ENCODE results near the gene USP2.

Gene USP2

GRCh38 chr11:119340335-119341221 lies 40.9 kb downstream of the USP2 start, which contains the start of gene C1QTNF5:
Gene C1QTNF5 (minus strand): TSS chr11:119340883. CDS start chr11:119340397, 486 bp downstream.
- DNase-seq: no peak

- peak; percentile 51 to 85 (median 65) for DNase-seq
These were observed 41.7 kb downstream of the USP2 start for GRCh38 chr11:119339589-119340334.

- no peak for DNase-seq
These were observed 42.4 kb downstream of the USP2 start for GRCh38 chr11:119338965-119339588.

GRCh38 chr11:119338318-119338890 lies 43.1 kb downstream of the USP2 start:
- DNase-seq: peak; percentile 72 to 86 (median 82)

DNA sequence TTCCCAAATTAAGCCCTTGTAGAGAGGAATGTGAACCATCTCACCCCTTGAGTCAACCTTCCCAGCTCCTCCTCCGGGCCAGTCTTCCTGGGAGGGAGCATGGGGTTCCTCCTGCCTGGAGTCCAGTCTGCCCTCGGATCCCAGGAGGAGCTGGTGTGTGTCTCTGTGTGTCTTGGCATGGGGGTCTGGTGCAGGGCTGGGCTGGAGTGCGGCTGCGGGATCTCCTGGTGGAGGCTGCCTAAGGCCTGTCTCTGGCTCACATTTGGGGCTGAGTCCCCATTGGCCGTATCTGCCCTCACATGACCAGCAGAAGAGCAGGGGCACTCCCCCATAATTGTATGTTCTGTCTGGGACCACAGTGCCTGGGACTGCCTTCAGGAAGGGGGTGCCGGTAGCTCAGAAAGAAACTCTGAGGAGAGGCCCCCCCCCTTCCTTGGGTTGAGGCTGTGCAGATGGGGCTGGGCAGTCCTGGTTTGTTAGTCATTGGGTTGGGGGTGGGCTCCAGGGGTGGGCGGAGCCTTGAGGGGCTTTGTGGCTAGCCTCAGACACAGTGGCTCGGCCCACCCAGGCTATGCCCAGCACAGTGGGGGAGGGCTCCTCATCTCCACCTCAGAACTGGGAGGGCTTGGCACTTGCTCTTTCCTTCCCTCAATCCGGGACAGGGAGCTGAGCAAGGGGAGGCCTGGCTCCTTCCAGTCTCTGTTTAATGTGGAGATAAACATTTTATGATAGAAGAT lies 43.7 kb downstream of the USP2 start:
- DNase-seq: no peak

GRCh38 chr11:119336744-119337469 lies 44.6 kb downstream of the USP2 start:
- no peak for DNase-seq

DNA sequence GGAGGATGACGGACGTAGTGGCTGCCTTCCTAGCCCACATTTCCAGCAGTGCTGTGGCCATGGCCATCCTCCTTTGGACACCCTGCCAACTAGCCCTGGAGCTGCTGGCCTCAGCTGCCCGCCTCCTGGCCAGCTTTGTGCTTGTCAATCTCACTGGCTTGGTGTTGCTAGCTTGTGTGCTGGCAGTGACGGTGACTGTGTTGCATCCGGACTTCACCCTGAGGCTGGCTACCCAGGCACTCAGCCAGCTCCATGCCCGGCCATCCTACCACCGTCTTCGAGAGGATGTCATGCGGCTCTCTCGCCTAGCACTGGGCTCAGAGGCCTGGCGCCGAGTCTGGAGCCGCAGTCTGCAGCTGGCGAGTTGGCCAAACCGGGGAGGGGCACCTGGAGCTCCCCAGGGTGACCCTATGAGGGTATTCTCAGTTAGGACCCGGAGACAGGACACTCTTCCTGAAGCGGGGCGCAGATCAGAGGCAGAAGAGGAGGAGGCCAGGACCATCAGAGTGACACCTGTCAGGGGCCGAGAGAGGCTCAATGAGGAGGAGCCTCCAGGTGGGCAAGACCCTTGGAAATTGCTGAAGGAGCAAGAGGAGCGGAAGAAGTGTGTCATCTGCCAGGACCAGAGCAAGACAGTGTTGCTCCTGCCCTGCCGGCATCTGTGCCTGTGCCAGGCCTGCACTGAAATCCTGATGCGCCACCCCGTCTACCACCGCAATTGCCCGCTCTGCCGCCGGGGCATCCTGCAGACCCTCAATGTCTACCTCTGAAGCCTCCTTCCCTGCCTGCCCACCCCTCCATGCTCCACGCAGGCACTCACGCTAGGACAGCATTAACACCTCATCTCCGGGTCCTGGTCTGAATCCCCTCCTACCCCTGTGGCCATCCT lies 45.6 kb downstream of the USP2 start:
- no peak for DNase-seq

DNA sequence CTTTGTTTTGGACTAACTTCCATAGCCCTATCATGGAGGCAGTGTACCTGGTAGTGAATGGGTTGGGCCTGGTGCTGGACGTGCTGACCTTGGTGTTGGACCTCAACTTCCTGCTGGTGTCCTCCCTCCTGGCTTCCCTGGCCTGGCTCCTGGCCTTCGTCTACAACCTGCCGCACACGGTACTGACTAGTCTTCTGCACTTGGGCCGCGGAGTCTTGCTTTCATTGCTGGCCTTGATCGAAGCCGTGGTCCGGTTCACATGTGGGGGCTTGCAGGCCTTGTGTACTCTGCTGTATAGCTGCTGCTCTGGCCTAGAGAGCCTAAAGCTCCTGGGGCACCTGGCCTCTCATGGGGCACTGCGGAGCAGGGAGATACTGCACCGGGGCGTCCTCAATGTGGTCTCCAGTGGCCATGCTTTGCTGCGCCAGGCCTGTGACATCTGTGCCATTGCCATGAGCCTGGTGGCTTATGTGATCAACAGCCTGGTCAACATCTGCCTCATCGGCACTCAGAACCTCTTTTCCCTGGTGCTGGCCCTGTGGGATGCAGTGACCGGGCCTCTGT lies 46.3 kb downstream of the USP2 start:
- no peak for DNase-seq

- peak; percentile 96 to 98 (median 98) for DNase-seq
These were observed 47.1 kb downstream of the USP2 start, which contains the start of gene RNF26 for GRCh38 chr11:119334174-119334930. Gene RNF26 (plus strand): TSS chr11:119334527. CDS start chr11:119335123, 596 bp downstream.

- DNase-seq: no peak
These were observed 49.3 kb downstream of the USP2 start for GRCh38 chr11:119332111-119332765.

DNA sequence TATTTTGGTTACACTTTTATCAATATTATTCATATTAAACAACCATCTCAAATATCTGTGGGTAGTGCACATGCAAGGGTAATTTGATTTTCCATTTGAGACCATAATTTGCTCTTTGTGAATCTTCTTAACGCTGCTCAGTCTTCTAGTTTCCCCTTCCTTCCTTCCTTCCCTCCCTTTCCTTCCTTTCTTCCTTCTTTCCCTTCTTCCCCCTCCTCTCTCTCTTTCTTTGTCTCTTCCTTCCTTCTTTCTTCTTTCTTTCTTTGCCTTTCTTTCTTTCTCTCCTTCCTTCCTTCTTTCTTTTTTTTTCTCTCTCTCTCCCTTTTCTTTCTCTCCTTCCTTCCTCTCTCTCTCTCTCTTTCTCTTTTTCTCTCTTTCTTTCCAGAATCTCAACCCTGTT lies 51.3 kb downstream of the USP2 start:
- DNase-seq: no peak

- no peak for DNase-seq
These were observed 52.2 kb downstream of the USP2 start for GRCh38 chr11:119329320-119329719.

DNA sequence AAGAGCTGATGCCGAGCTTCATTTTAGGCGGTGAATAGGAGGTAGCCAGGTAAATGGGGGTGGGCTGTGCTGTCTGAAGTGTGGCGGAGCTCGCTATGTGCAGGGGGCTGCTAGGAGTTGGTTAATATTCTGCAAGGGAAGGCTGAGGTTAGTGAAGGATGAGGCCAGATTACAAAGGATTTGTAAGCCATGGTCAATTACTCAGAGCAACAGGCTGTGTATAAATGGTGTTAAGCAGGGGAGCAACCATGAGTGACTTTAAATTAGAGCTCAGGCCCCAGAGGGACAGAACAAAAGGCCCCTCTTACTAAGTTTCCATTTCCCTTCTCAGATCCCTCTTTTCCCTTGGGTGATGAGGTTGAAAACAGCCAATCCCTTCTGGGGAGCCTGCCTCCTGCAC lies 57.3 kb downstream of the USP2 start:
- no peak for DNase-seq

- DNase-seq: peak; percentile 73 to 90 (median 85)
These were observed 57.9 kb downstream of the USP2 start for GRCh38 chr11:119323532-119324033.

DNA sequence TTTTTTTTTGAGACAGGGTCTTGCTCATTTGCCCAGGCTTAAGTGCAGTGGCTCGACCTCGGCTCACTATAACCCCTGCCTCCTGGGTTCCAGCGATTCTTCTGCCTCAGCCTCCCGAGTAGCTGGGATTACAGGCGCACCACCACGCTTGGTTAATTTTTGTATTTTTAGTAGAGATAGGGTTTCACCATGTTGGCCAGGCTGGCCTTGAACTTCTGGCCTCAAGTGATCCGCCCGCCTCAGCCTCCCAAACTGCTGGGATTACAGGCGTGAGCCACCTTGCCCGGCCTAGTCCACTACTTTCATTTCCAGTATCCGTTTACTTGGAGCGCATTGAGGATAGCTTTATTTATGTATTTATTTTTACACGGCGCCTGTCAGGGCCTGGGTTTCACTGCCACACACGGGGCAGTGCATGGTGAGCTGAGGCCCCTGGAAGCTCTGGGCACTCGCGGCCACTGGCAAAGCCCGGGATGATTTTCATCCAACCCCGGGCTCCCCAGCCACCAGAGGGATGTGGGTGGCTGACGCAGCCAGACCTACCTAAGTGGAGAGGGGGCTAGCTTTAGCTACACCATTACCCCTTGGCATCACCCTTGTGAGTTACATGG lies 58.5 kb downstream of the USP2 start:
- no peak for DNase-seq

DNA sequence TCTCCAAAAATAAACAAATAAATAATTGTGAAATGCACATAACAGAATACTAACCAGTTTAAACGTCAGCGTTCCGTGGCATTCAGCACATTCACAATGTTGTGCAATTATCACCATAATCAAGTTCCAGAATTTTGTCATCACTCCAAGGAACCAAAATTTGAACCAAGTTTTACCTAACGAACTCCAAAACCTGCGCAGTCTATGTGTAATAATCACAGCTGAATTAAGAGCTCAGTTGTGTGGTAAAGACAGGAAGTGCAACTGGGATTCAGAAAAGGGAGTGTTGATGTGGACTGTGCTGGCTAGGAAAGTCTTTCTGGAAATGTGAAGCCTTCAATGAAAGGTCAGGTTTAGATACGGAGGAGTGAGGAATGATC lies 59.1 kb downstream of the USP2 start:
- no peak for DNase-seq

DNA sequence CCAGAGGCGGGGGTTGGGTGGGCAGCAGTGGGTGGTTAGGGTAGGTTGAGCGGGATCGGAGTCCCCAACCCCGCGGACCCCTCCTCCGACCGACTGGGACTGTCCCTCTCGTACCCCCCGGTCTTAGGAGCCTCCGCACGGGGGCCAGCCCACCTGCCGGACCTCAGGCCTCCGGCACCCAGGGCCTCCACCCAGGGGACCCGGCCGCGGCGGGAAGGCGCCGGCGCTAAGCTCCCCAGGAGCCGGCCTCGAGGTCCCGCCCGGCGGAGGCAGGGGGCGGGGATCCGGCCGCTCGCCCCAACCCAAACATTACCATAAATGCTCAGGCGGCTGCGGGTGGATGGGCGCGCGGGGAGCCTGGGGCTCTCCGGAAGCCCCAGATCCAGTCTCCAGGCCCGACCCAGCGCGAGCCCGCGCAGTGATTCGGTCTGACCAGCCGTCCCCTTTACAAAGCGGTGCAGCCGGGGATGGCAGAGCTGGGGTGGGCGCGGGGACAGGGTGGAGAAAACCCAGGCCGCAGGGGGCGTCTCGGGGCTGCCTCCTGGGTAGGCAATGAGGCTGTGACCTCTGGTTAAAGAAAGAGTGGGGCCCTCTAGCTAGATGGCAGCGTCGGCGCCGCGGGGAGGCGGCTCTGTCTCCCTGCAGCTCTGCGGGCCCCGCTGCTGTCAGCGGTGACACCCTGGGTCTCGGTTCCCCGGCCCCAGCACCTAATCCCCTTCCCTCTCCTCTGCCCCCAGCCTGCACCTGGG lies 60.5 kb downstream of the USP2 start:
- peak in 3 of 4 experiments; percentile 25 to 51 (median 37) for DNase-seq
